HEK293 (cell line): ENCODE measurements around the gene PCCA.

ENCODE experiments used
- CTCF ChIA-PET: fragments of 350-600 bp; formaldehyde crosslinking; extraction: SDS; loops from one replicate; lab custom pipeline; 2021; ENCODE audit warnings: antibody characterized with exemption; lab: Yijun Ruan, JAX
- POLR2A ChIA-PET: fragments of 300-600 bp; formaldehyde crosslinking; extraction: SDS; loops from one replicate; lab custom pipeline; 2020; ENCODE audit warnings: antibody characterized with exemption, inconsistent platforms; lab: Yijun Ruan, JAX
- H3K27ac ChIP-seq: fragments of 200-500 bp; sonication (Bioruptor generic); 2 replicates; pipeline ENCODE4 v1.5.1; 2014; ENCODE audit warnings: low read depth, low read length, control low read depth, inconsistent platforms; ENCODE audit errors: extremely low read depth
- H3K36me3 ChIP-seq, 2 experiments: fragments of 200-500 bp in 1 of 2; sonication (Bioruptor generic) in 1 of 2; 1 replicate in 1 of 2; 2 replicates in 1 of 2; pipeline ENCODE4 v1.5.1; 2014 to 2017; ENCODE audit warnings: inconsistent platforms in 2 of 2, low read length in 2 of 2; ENCODE audit not compliant: control insufficient read depth in 2 of 2, insufficient read depth in 1 of 2
- H3K4me1 ChIP-seq: fragments of 200-500 bp; sonication (Bioruptor generic); 2 replicates; pipeline ENCODE4 v1.5.1; 2014; ENCODE audit warnings: mild to moderate bottlenecking, low read length, inconsistent platforms; ENCODE audit not compliant: control insufficient read depth, insufficient read depth
- H3K4me3 ChIP-seq: 2 replicates; pipeline ENCODE4 v1.5.1; 2011; ENCODE audit warnings: low read depth, mild to moderate bottlenecking, control low read depth, low read length, moderate library complexity
- H3K9me3 ChIP-seq: fragments of 200-500 bp; sonication (Bioruptor generic); 2 replicates; pipeline ENCODE4 v1.5.1; 2014; ENCODE audit warnings: low read depth, low read length, inconsistent platforms; ENCODE audit not compliant: control insufficient read depth, insufficient read depth
- HOXD13 ChIP-seq: sonication (generic); formaldehyde crosslinking; IDR thresholded peaks from 2 replicates; pipeline ENCODE4 v1.8.0; 2022; ENCODE audit warnings: missing genetic modification reagents, borderline replicate concordance
- OVOL3 ChIP-seq: fragments of 450-650 bp; formaldehyde crosslinking; IDR thresholded peaks from 2 replicates; pipeline ENCODE4 v1.5.1; 2016; ENCODE audit warnings: missing biosample characterization, missing genetic modification characterization
- ZEB2 ChIP-seq: fragments of 450-650 bp; formaldehyde crosslinking; IDR thresholded peaks from 2 replicates; pipeline ENCODE4 v1.5.1; 2016; ENCODE audit warnings: missing biosample characterization, missing genetic modification characterization
- ZFP37 ChIP-seq: fragments of 450-650 bp; formaldehyde crosslinking; IDR thresholded peaks from 2 replicates; pipeline ENCODE4 v1.5.1; 2016; ENCODE audit warnings: missing biosample characterization, missing genetic modification characterization
- ZNF140 ChIP-seq: fragments of 450-650 bp; formaldehyde crosslinking; IDR thresholded peaks from 2 replicates; pipeline ENCODE4 v1.5.1; 2016; ENCODE audit warnings: missing biosample characterization, missing genetic modification characterization
- ZNF148 ChIP-seq: fragments of 450-650 bp; formaldehyde crosslinking; IDR thresholded peaks from 2 replicates; pipeline ENCODE4 v1.5.0; 2017; ENCODE audit warnings: missing biosample characterization, missing genetic modification characterization, borderline replicate concordance
- ZNF280C ChIP-seq: fragments of 450-650 bp; formaldehyde crosslinking; IDR thresholded peaks from 2 replicates; pipeline ENCODE4 v1.5.1; 2016; ENCODE audit warnings: missing biosample characterization, missing genetic modification characterization
- ZNF362 ChIP-seq: fragments of 450-650 bp; formaldehyde crosslinking; IDR thresholded peaks from 2 replicates; pipeline ENCODE4 v1.5.1; 2016; ENCODE audit warnings: missing biosample characterization, missing genetic modification characterization
- ZNF37A ChIP-seq: fragments of 450-650 bp; IDR thresholded peaks from 2 replicates; pipeline ENCODE4 v1.5.1; 2018; ENCODE audit warnings: missing biosample characterization, missing genetic modification characterization
- ZNF670 ChIP-seq: fragments of 450-650 bp; formaldehyde crosslinking; IDR thresholded peaks from 2 replicates; pipeline ENCODE4 v1.5.1; 2016; ENCODE audit warnings: missing biosample characterization, missing genetic modification characterization, low read depth
- ZNF677 ChIP-seq: fragments of 450-650 bp; IDR thresholded peaks from 2 replicates; pipeline ENCODE4 v1.5.0; 2018; ENCODE audit warnings: missing biosample characterization, mild to moderate bottlenecking, missing genetic modification characterization, moderate library complexity
- ZNF76 ChIP-seq: fragments of 450-650 bp; formaldehyde crosslinking; IDR thresholded peaks from 2 replicates; pipeline ENCODE4; 2016; ENCODE audit warnings: low read depth, missing biosample characterization, missing genetic modification characterization, borderline replicate concordance
- ZNF843 ChIP-seq: fragments of 450-650 bp; formaldehyde crosslinking; IDR thresholded peaks from 2 replicates; pipeline ENCODE4 v1.5.1; 2016; ENCODE audit warnings: missing biosample characterization, missing genetic modification characterization
- ZXDB ChIP-seq: fragments of 450-650 bp; formaldehyde crosslinking; IDR thresholded peaks from 2 replicates; pipeline ENCODE4 v1.5.1; 2016; ENCODE audit warnings: missing biosample characterization, missing genetic modification characterization
- TF ChIP-seq, protein P1 (sequence below): fragments of 450-650 bp; formaldehyde crosslinking; IDR thresholded peaks from 2 replicates; pipeline ENCODE4 v1.5.1; 2017; ENCODE audit warnings: missing biosample characterization, missing genetic modification characterization
- TF ChIP-seq, protein P2 (sequence below): fragments of 450-650 bp; formaldehyde crosslinking; IDR thresholded peaks from 2 replicates; pipeline ENCODE4 v1.5.1; 2016; ENCODE audit warnings: missing biosample characterization, missing genetic modification characterization

Gene PCCA

DNA sequence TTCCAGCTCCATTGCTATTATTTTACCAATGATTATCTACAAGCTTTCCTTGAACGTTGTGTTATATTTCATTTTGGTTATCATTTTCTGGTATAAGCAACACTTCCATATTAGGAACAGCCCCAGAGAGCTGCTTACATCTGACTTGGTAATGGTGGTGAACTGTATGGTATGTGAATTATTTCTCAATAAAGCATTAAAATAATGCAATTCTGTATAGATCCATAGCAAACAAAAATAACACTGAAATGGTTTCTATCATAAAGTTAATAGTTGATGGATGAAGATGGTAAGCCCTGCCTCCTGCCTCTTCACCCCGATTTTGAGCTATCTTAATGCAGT, 472.2 kb downstream of the PCCA start:
- H3K4me3 ChIP-seq, result no peak overlapping the region
- H3K9me3 ChIP-seq, result no peaks in the 10 kb centered on the region
- ChIA-PET CTCF (interaction anchor here (3.1 kb wide), 1 partner anchor 12 kb away, joined by 13 read pairs; no protein-coding TSS in a partner anchor), POLR2A (no interaction called here)
- no peak overlapping the region for H3K27ac ChIP-seq
- no peaks in the 10 kb centered on the region for H3K36me3 ChIP-seq
- H3K4me1 ChIP-seq, result no peaks in the 10 kb centered on the region
- no peak for TF ChIP-seq ZEB2 (tag by site-specific recombination)
- TF ChIP-seq ZNF37A, result no peak
- TF ChIP-seq ZNF843 (tag by site-specific recombination), result no peak
- TF ChIP-seq, protein P1, sequence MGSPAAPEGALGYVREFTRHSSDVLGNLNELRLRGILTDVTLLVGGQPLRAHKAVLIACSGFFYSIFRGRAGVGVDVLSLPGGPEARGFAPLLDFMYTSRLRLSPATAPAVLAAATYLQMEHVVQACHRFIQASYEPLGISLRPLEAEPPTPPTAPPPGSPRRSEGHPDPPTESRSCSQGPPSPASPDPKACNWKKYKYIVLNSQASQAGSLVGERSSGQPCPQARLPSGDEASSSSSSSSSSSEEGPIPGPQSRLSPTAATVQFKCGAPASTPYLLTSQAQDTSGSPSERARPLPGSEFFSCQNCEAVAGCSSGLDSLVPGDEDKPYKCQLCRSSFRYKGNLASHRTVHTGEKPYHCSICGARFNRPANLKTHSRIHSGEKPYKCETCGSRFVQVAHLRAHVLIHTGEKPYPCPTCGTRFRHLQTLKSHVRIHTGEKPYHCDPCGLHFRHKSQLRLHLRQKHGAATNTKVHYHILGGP, result no peak

- Histone ChIP-seq H3K27ac (no peak overlapping the region), H3K4me1 (no peaks in the 10 kb centered on the region), H3K36me3 (no peaks in the 10 kb centered on the region), H3K9me3 (no peaks in the 10 kb centered on the region), H3K4me3 (no peak overlapping the region)
- no peak for TF ChIP-seq ZNF280C
- TF ChIP-seq, protein P2, sequence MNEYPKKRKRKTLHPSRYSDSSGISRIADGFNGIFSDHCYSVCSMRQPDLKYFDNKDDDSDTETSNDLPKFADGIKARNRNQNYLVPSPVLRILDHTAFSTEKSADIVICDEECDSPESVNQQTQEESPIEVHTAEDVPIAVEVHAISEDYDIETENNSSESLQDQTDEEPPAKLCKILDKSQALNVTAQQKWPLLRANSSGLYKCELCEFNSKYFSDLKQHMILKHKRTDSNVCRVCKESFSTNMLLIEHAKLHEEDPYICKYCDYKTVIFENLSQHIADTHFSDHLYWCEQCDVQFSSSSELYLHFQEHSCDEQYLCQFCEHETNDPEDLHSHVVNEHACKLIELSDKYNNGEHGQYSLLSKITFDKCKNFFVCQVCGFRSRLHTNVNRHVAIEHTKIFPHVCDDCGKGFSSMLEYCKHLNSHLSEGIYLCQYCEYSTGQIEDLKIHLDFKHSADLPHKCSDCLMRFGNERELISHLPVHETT, result no peak
- TF ChIP-seq ZNF140 (tag by site-specific recombination), result no peak
- TF ChIP-seq, protein P1, result no peak
- TF ChIP-seq ZNF76 (tag by site-specific recombination), result no peak
- no peak for TF ChIP-seq HOXD13
- TF ChIP-seq ZNF670, result no peak
- no peak for TF ChIP-seq OVOL3 (tag by site-specific recombination)
- no peak for TF ChIP-seq ZXDB (tag by site-specific recombination)
- TF ChIP-seq ZNF677, result no peak
- no peak for TF ChIP-seq ZNF362 (tag by site-specific recombination)
- TF ChIP-seq ZFP37 (tag by site-specific recombination), result no peak
- no peak for TF ChIP-seq ZNF148 (tag by site-specific recombination)
- CTCF ChIA-PET, result interaction anchor here (3.1 kb wide), 1 partner anchor 12 kb away, joined by 13 read pairs; no protein-coding TSS in a partner anchor
- POLR2A ChIA-PET, result no interaction called here
These were observed 472.8 kb downstream of the PCCA start for GRCh38 chr13:100561599-100562204.
